GM12875 (cell line): ENCODE measurements around the gene RC3H2.

ENCODE experiments used
- H3K4me3 ChIP-seq: one replicate; pipeline ENCODE4 v1.5.1; 2011; ENCODE audit warnings: low read depth, low read length, control low read depth
- TF ChIP-seq, protein P1 (sequence below): IDR thresholded peaks from 2 replicates; pipeline ENCODE4 v1.5.1; 2011; ENCODE audit warnings: low read depth, mild to moderate bottlenecking, control low read depth, inconsistent platforms, low read length, moderate library complexity, borderline replicate concordance; ENCODE audit not compliant: insufficient read depth

RC3H2 gene

DNA sequence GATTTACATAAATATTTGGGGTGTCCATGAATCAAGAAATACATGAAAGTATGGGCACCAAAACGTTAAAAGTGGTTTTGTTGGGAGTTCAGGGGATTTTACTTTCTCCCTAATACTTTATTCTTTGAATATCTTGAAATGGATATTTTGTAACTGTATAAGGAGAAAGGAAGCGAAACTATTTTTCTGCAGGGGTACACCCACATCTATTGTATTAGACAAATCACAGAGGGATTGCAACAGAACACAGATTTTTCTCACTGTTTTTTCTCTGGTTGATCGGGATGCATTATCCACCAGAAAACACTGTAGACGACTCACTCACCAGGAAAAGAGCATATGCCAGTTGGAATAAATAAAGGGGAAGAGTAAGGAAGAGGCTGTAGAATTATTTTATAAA lies 34.4 kb upstream of the RC3H2 start:
- no peak overlapping the region for H3K4me3 ChIP-seq
- TF ChIP-seq, protein P1, sequence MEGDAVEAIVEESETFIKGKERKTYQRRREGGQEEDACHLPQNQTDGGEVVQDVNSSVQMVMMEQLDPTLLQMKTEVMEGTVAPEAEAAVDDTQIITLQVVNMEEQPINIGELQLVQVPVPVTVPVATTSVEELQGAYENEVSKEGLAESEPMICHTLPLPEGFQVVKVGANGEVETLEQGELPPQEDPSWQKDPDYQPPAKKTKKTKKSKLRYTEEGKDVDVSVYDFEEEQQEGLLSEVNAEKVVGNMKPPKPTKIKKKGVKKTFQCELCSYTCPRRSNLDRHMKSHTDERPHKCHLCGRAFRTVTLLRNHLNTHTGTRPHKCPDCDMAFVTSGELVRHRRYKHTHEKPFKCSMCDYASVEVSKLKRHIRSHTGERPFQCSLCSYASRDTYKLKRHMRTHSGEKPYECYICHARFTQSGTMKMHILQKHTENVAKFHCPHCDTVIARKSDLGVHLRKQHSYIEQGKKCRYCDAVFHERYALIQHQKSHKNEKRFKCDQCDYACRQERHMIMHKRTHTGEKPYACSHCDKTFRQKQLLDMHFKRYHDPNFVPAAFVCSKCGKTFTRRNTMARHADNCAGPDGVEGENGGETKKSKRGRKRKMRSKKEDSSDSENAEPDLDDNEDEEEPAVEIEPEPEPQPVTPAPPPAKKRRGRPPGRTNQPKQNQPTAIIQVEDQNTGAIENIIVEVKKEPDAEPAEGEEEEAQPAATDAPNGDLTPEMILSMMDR, result no peak

DNA sequence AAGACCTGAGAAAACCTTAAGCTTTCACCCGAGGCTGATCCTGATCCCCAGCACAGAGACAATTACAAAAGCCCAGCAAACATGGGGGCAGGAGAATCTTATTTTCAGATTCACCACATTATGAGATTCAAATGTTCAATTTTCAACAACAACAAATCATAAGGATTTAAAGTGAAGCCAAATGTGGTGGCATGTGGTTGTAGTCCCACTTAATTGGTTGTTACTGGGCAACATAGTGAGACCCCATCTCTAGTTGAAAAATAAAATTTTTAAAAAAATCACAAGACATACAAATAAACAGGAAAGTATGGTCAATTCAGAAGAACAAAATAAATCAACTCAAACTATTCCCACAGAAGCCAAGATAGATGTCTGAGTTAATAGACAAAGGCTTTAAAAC lies 31.7 kb upstream of the RC3H2 start:
- TF ChIP-seq, protein P1, result no peak
- H3K4me3 ChIP-seq, result no peak overlapping the region

DNA sequence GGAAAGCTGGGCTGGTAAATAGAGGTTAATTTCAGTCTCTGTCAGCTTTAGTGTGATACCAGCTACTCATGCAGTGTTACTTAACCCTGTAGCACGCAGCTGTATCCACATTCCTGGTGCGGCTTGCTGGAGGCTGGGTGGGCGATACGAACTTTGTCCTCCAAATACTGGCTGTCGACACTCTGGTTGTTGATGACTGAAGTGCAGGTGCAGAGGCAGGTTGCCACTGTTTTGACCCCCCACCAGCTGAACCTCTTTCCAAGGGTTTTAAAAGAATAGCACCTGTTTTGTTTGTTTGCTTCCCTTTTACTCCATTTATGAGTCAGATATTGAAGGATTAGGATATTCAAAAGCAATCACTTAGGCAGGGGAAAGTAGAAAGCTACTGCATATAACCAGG lies 31.3 kb upstream of the RC3H2 start:
- TF ChIP-seq, protein P1, result no peak
- H3K4me3 ChIP-seq, result no peak overlapping the region

DNA sequence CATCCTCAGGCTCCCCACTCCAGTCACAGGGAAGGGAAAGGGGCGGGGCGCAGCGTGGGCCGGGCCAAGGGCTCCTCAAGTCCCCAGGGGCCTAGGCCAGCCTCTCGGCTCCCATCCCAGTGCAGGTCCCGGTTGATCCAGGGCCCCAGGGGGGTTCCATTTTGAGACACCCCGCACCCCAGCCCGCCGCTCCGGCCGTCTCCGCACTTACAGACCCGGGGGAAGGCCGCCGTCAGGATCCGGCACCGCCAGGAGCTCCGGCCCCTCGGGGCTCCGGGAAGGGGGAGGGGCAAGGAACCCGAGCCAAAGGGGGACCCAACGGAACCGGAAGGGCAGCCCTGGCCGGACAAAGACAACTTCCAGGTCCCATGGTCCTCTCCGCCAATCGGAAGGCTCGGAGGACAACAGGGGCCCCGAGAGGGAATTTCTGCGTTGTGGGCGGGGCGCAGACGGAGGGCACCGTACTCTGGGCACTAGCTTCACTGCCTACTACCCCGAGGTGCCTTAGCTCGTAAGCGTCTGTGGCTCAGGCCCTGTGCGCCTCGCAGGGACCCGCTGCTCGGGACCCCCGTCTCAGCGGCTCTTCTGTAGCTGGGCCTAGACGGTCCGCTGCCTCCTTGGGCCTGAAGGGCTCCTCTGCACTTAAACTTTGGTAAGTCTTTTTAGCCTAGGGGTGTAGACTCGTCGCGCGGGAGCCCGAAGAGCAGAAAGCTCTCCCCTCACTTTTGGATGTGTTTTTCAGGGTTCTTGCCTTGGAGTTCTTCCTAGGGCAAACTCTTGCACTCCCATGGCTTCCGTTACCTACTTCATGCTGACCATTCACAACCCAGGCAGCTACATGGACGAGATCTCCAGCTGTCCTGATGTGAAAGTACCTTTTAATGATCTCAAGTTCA lies 26.3 kb upstream of the RC3H2 start, which contains the start of gene ZBTB26:
Gene ZBTB26, minus strand, starts transcription at position 287 of the 896 bp plus-strand sequence. CDS start 11,578 bp downstream, outside the sequence.
- H3K4me3 ChIP-seq, result peak within 1 kb of the TSS; percentile 59
- TF ChIP-seq, protein P1, result no peak

DNA sequence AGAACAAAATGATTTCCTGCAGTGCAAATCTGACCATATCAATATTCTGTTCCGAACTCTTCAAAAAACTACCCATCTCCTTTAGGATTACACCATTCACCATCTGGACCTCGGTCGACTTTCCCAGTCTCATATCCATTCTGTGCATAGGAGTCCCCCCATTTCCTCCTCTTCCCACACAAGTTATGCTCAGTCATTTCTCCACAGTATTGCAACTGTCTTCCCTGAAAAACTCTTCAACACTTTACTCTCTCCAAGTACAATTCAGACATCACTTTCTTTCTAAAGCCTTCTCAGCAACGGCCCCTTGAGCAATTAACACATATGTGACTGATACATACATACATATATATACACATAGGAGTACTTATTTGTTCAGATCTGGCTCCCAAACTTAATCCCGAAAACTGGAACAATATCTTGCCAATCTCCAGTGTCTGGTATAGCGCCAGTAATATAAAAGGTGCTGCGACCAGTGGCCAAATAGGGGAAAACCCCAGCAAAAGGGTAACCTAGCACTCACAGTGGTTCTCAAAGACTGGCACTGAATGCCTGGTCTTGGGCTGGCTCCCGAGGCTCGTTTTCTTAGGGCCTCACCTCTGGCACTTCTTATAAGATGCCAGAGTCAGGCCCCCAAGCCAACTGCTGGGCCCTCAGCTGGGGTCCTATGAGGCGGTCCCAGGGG lies 25.5 kb upstream of the RC3H2 start:
- H3K4me3 ChIP-seq, result peak overlapping the region; percentile 59
- TF ChIP-seq, protein P1, result no peak

DNA sequence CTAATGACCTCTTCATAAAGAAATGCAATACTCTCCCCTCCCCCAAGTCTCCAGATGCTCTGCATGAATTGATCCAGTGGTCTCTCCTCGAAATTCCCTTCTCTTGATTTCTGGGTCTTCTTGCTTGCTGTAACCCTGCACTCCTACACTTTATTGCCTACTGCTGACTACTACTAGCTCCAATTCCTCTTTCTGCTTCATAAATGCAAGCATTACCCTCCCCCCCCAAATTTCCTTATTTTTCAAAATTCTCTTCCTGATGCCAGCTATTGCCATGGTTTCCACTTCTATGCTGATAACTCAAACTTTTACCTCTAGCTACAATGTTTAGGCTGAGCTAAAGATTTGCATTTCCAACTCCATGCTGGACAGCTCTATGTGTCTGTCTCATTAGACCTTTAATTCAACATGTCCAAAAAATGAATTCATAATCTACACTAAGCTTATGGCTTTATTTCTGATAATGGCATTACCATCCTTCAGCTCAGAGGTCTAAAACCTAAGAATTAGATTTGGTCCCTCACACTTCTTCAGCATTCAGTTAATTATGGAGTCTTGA lies 24.7 kb upstream of the RC3H2 start:
- no peak overlapping the region for H3K4me3 ChIP-seq
- TF ChIP-seq, protein P1, result no peak
